HEK293T (cell line): Measurements from ENCODE around the gene CUX1.

ENCODE experiments used
- BHLHE40 ChIP-seq: fragments of 450-650 bp; IDR thresholded peaks from 2 replicates; pipeline ENCODE4 v1.6.1; 2016; ENCODE audit warnings: mild to moderate bottlenecking, moderate library complexity, borderline replicate concordance
- FOXA1 ChIP-seq: fragments of 450-650 bp; IDR thresholded peaks from 2 replicates; pipeline ENCODE4 v1.6.1; 2016; ENCODE audit warnings: mild to moderate bottlenecking
- FOXM1 ChIP-seq: fragments of 450-650 bp; IDR thresholded peaks from 2 replicates; pipeline ENCODE4 v1.6.1; 2017; ENCODE audit warnings: mild to moderate bottlenecking, borderline replicate concordance
- HDGF ChIP-seq: fragments of 450-650 bp; IDR thresholded peaks from 2 replicates; pipeline ENCODE4 v1.6.1; 2017; ENCODE audit warnings: antibody characterized with exemption, borderline replicate concordance
- NFRKB ChIP-seq: fragments of 450-650 bp; IDR thresholded peaks from 2 replicates; pipeline ENCODE4 v1.6.1; 2016; ENCODE audit warnings: mild to moderate bottlenecking, moderate library complexity
- PKNOX1 ChIP-seq: fragments of 450-650 bp; IDR thresholded peaks from 2 replicates; pipeline ENCODE4 v1.6.1; 2016

- TF ChIP-seq BHLHE40 (no peak), HDGF (no peak), NFRKB (no peak), FOXA1 (no peak), FOXM1 (no peak), PKNOX1 (no peak)
These were observed 478.1 kb downstream of the CUX1 start for GRCh38 chr7:102295346-102296178.
